PC-9 (cell line): ENCODE results near the gene CSK. TPM values are rescaled to one million over a fixed set of nuclear protein-coding genes. Genes with fewer than 3 reads are reported as not detected.

ENCODE experiments used
- BruUV-seq: library from RNA; stranded (reverse); fragments of 400-500 nt; replicated peaks from 2 replicates; lab custom pipeline; 2021; lab: Mats Ljungman, UMichigan
- CTCF ChIA-PET: fragments of 300-600 bp; sonication (Branson Sonifier 250); formaldehyde crosslinking; loops from one replicate; lab custom pipeline; 2022; ENCODE audit warnings: antibody characterized with exemption; lab: Charles Lee
- POLR2A ChIA-PET: fragments of 300-600 bp; sonication (Branson Sonifier 250); formaldehyde crosslinking; loops from one replicate; lab custom pipeline; 2022; ENCODE audit warnings: antibody characterized with exemption; ENCODE audit not compliant: unreplicated experiment; lab: Charles Lee
- DNase-seq, 2 experiments: peaks; one replicate each; pipeline versions ENCODE4 v3.0.0 to v3.0.0-alpha.2; 2015 to 2022; ENCODE audit warnings: mixed read lengths in 1 of 2
- H2AFZ ChIP-seq: fragments of 200-600 bp; sonication (generic); 2 replicates; pipeline ENCODE4 v1.8.1; 2017; ENCODE audit warnings: antibody characterized with exemption
- H3F3A ChIP-seq: fragments of 200-600 bp; sonication (generic); 2 replicates; pipeline ENCODE4 v1.8.1; 2017; ENCODE audit warnings: antibody characterized with exemption, mild to moderate bottlenecking, low read depth; ENCODE audit not compliant: insufficient read depth
- H3K27ac ChIP-seq: fragments of 200-600 bp; sonication (generic); 2 replicates; pipeline ENCODE4 v1.6.1; 2016; ENCODE audit warnings: mixed run types
- H3K27me3 ChIP-seq: fragments of 200-600 bp; sonication (generic); 2 replicates; pipeline ENCODE4 v1.6.1; 2016; ENCODE audit warnings: low read depth, mixed run types; ENCODE audit not compliant: insufficient read depth
- H3K36me3 ChIP-seq: fragments of 200-600 bp; sonication (generic); 2 replicates; pipeline ENCODE4 v1.6.1; 2016; ENCODE audit warnings: low read depth, mixed run types
- H3K4me1 ChIP-seq: fragments of 200-600 bp; sonication (generic); replicated peaks from 2 replicates; pipeline ENCODE4 v1.6.1; 2016; ENCODE audit warnings: mixed run types; ENCODE audit not compliant: insufficient read depth
- H3K4me2 ChIP-seq: fragments of 200-600 bp; sonication (generic); 2 replicates; pipeline ENCODE4 v1.6.1; 2017; ENCODE audit warnings: mixed run types
- H3K4me3 ChIP-seq: fragments of 200-600 bp; sonication (generic); 2 replicates; pipeline ENCODE4 v1.6.1; 2016; ENCODE audit warnings: mixed run types
- H3K79me2 ChIP-seq: fragments of 200-600 bp; sonication (generic); 2 replicates; pipeline ENCODE4 v1.6.1; 2017; ENCODE audit warnings: low read depth, mixed run types
- H3K9me2 ChIP-seq: fragments of 200-600 bp; sonication (generic); 2 replicates; pipeline ENCODE4 v1.8.1; 2017; ENCODE audit warnings: mild to moderate bottlenecking; ENCODE audit not compliant: insufficient read depth
- H3K9me3 ChIP-seq: fragments of 200-600 bp; sonication (generic); 2 replicates; pipeline ENCODE4 v1.8.1; 2016; ENCODE audit warnings: low read depth; ENCODE audit not compliant: insufficient read depth
- H4K20me1 ChIP-seq: fragments of 200-600 bp; sonication (generic); 2 replicates; pipeline ENCODE4 v1.8.1; 2017; ENCODE audit not compliant: insufficient read depth
- CTCF ChIP-seq: fragments of 200-600 bp; sonication (generic); conservative IDR thresholded peaks from 2 replicates; pipeline ENCODE4 v1.6.1; 2017; ENCODE audit warnings: mixed run types, antibody characterized with exemption, mild to moderate bottlenecking, moderate library complexity
- EZH2 ChIP-seq: fragments of 200-600 bp; sonication (generic); IDR thresholded peaks from 2 replicates; pipeline ENCODE4 v1.8.0; 2017; ENCODE audit warnings: antibody characterized with exemption, low read depth
- intact Hi-C: fragments of 100-400 bp; cut with micrococcal nuclease; formaldehyde crosslinking; loops from one replicate; pipeline ENCODE4 v1.10.0; 2022; ENCODE audit not compliant: unreplicated experiment
- total RNA-seq: library from RNA; stranded (reverse); gene quantifications from 2 replicates; pipeline ENCODE4 v1.2.3, GENCODE V29; 2021

The CSK gene
- total RNA-seq, 1 experiment from 2014 or later: 78.3 TPM

- Histone ChIP-seq H2AFZ (no peak overlapping the region), H3K27ac (no peak overlapping the region), H3K4me1 (peaks cover 6% of the 10 kb centered on the region), H3K4me2 (no peak overlapping the region), H4K20me1 (no peaks in the 10 kb centered on the region; the same call in 1 of the 2 replicates), H3K4me3 (no peak overlapping the region), H3K9me2 (no peaks in the 10 kb centered on the region), H3K27me3 (no peaks in the 10 kb centered on the region), H3K36me3 (no peaks in the 10 kb centered on the region), H3K79me2 (no peaks in the 10 kb centered on the region), H3K9me3 (no peaks in the 10 kb centered on the region), H3F3A (no peaks in the 10 kb centered on the region)
- ChIA-PET POLR2A (no interaction called here), CTCF (no interaction called here)
- intact Hi-C loops: no loop called here
- TF ChIP-seq CTCF: no peak; the same call in 1 of the 2 replicates
- TF ChIP-seq EZH2: no peak
- DNase-seq: no peak
- no TSS peak for BruUV-seq
These were observed 55.7 kb downstream of the CSK start for GRCh38 chr15:74837482-74838136.

- Histone ChIP-seq H3K4me2 (no peak overlapping the region), H2AFZ (no peak overlapping the region), H3K27ac (no peak overlapping the region), H4K20me1 (no peaks in the 10 kb centered on the region; the same call in 1 of the 2 replicates), H3K9me2 (no peaks in the 10 kb centered on the region), H3K4me1 (peaks cover 6% of the 10 kb centered on the region), H3K79me2 (no peaks in the 10 kb centered on the region), H3K4me3 (no peak overlapping the region), H3K36me3 (no peaks in the 10 kb centered on the region), H3K9me3 (no peaks in the 10 kb centered on the region), H3F3A (no peaks in the 10 kb centered on the region), H3K27me3 (no peaks in the 10 kb centered on the region)
- CTCF ChIA-PET: no interaction called here
- no peak for DNase-seq
- no TSS peak for BruUV-seq
- intact Hi-C loops: no loop called here
- TF ChIP-seq CTCF (no peak), EZH2 (no peak)
- POLR2A ChIA-PET: no interaction called here
These were observed 56.2 kb downstream of the CSK start for GRCh38 chr15:74838137-74838516.

- Histone ChIP-seq H3F3A (peaks cover under 1% of the 10 kb centered on the region; the same call in 1 of the 2 replicates), H3K79me2 (no peaks in the 10 kb centered on the region), H3K4me2 (no peak overlapping the region), H3K27me3 (no peaks in the 10 kb centered on the region), H3K4me1 (peaks cover 11% of the 10 kb centered on the region), H3K27ac (no peak overlapping the region), H2AFZ (no peak overlapping the region), H3K36me3 (no peaks in the 10 kb centered on the region), H3K4me3 (no peak overlapping the region), H3K9me2 (no peaks in the 10 kb centered on the region), H4K20me1 (no peaks in the 10 kb centered on the region; the same call in 1 of the 2 replicates), H3K9me3 (no peaks in the 10 kb centered on the region)
- BruUV-seq: no TSS peak
- TF ChIP-seq CTCF (no peak), EZH2 (no peak)
- POLR2A ChIA-PET: no interaction called here
- CTCF ChIA-PET: no interaction called here
- no peak for DNase-seq
- intact Hi-C loops: no loop called here
These were observed 57.1 kb downstream of the CSK start for GRCh38 chr15:74838746-74839525.
